CD4-positive, CD25-positive, alpha-beta regulatory T cell (primary cell): ENCODE measurements around the gene IMMP2L. TPM values are rescaled to one million over a fixed set of nuclear protein-coding genes. Genes with fewer than 3 reads are reported as not detected.

Experiments
- ATAC-seq, 2 donors: fragments of 150-1000 bp; cut with Tn5 transposase; one replicate each; pipeline ENCODE4 v1.10.0; 2021; ENCODE audit warnings: low read depth in 2 of 2, moderate number of reproducible peaks in 2 of 2, moderate library complexity in 1 of 2
- DNase-seq, 3 donors: peaks; one replicate each; pipeline versions ENCODE4 v3.0.0 to v3.0.0-alpha.2; 2012 to 2022; ENCODE audit warnings: mixed read lengths in 1 of 3
- H3K27ac ChIP-seq: one replicate; pipeline ENCODE4 v1.7.0; 2013; ENCODE audit warnings: mild to moderate bottlenecking, low read length; ENCODE audit not compliant: insufficient read depth, poor library complexity, severe bottlenecking
- H3K27me3 ChIP-seq: one replicate; pipeline ENCODE4 v1.7.0; 2013; ENCODE audit warnings: low read length; ENCODE audit not compliant: control insufficient read depth, insufficient read depth
- H3K36me3 ChIP-seq: one replicate; pipeline ENCODE4 v1.7.0; 2013; ENCODE audit warnings: mild to moderate bottlenecking, low read length, moderate library complexity; ENCODE audit not compliant: control insufficient read depth, insufficient read depth
- H3K4me1 ChIP-seq: 2 replicates; pipeline ENCODE4 v1.7.0; 2013; ENCODE audit warnings: mild to moderate bottlenecking, low read length; ENCODE audit not compliant: insufficient read depth, control insufficient read depth, poor library complexity, severe bottlenecking
- H3K4me3 ChIP-seq: one replicate; pipeline ENCODE4 v1.7.0; 2013; ENCODE audit warnings: low read depth, mild to moderate bottlenecking, low read length, moderate library complexity
- H3K9me3 ChIP-seq, 2 experiments: 1 replicate in 1 of 2; 2 replicates in 1 of 2; pipeline ENCODE4 v1.7.0; 2013; ENCODE audit warnings: low read length in 2 of 2, mild to moderate bottlenecking in 1 of 2, moderate library complexity in 1 of 2; ENCODE audit not compliant: control insufficient read depth in 2 of 2
- H3K27ac Mint-ChIP-seq, 3 donors: one replicate each; pipeline ENCODE4 v1.8.0; 2020 to 2022; ENCODE audit warnings: mild to moderate bottlenecking in 3 of 3, mixed read lengths in 3 of 3, moderate library complexity in 2 of 3
- H3K27me3 Mint-ChIP-seq: one replicate; pipeline ENCODE4 v1.8.0; 2022; ENCODE audit warnings: mild to moderate bottlenecking, mixed read lengths
- H3K36me3 Mint-ChIP-seq: one replicate; pipeline ENCODE4 v1.8.0; 2020; ENCODE audit warnings: mixed read lengths
- H3K4me1 Mint-ChIP-seq, 4 donors: one replicate each; pipeline ENCODE4 v1.8.0; 2020 to 2022; ENCODE audit warnings: mixed read lengths in 4 of 4, mild to moderate bottlenecking in 1 of 4
- H3K4me3 Mint-ChIP-seq, 4 donors: one replicate each; pipeline ENCODE4 v1.8.0; 2020 to 2022; ENCODE audit warnings: mild to moderate bottlenecking in 4 of 4, mixed read lengths in 4 of 4, moderate library complexity in 3 of 4
- H3K9me3 Mint-ChIP-seq, 7 donors: one replicate each; pipeline ENCODE4 v1.8.0; 2020 to 2022; ENCODE audit warnings: mixed read lengths in 7 of 7, mild to moderate bottlenecking in 3 of 7, moderate library complexity in 2 of 7
- polyA plus RNA-seq, 4 donors: library from polyadenylated mRNA; unstranded; fragments of 300-500 nt; fragmentation: Illumina TruSeq; gene quantifications; one replicate each; pipeline ENCODE4 v1.2.3, GENCODE V29; 2021
- total RNA-seq: library from RNA; stranded (reverse); gene quantifications from one replicate; pipeline ENCODE4 v1.2.3, GENCODE V29; 2022

Gene IMMP2L
- total and polyA plus RNA-seq, 5 donors from 2014 or later: 8.9 to 23.8 (median 17.1) TPM

GRCh38 chr7:110852156-110852940, 709.9 kb downstream of the IMMP2L start:
- Histone ChIP-seq H3K9me3 (no peaks in the 10 kb centered on the region), H3K27me3 (no peaks in the 10 kb centered on the region), H3K36me3 (no peaks in the 10 kb centered on the region), H3K4me3 (no peak overlapping the region), H3K4me1 (no peaks in the 10 kb centered on the region), H3K27ac (no peak overlapping the region)
- no peak overlapping the region for H3K27ac Mint-ChIP-seq
- H3K36me3 Mint-ChIP-seq: no peaks in the 10 kb centered on the region
- H3K4me3 Mint-ChIP-seq: no peak overlapping the region
- H3K4me1 Mint-ChIP-seq: no peaks in the 10 kb centered on the region
- DNase-seq (no peak), ATAC-seq (no peak)
- H3K27me3 Mint-ChIP-seq: no peaks in the 10 kb centered on the region
- no peaks in the 10 kb centered on the region for H3K9me3 Mint-ChIP-seq

DNA sequence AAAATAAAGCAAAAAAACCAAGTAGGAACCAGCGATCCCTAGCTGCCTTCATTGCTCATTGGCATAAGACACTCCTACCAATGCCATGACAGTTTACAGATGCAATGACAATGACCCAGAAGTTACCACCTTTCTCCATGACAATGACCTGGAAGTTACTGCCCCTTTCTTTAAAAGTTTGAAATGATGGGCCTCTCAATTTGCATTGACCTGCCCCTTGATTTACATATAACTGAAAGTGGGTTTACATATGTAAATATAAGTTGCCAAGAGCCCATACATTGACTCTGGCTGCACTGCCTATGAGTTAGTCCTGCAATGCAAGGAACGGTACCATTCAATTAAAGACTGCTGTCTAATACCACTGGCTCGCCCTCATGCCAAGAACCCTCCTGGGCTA, 712.1 kb downstream of the IMMP2L start:
- Histone ChIP-seq H3K36me3 (no peaks in the 10 kb centered on the region), H3K4me1 (no peaks in the 10 kb centered on the region), H3K4me3 (no peak overlapping the region), H3K27ac (no peak overlapping the region), H3K27me3 (no peaks in the 10 kb centered on the region), H3K9me3 (no peaks in the 10 kb centered on the region)
- DNase-seq: no peak
- H3K27me3 Mint-ChIP-seq: no peaks in the 10 kb centered on the region
- H3K27ac Mint-ChIP-seq: no peak overlapping the region
- no peaks in the 10 kb centered on the region for H3K9me3 Mint-ChIP-seq
- no peak for ATAC-seq
- H3K4me3 Mint-ChIP-seq: no peak overlapping the region
- H3K36me3 Mint-ChIP-seq: no peaks in the 10 kb centered on the region
- no peaks in the 10 kb centered on the region for H3K4me1 Mint-ChIP-seq

- DNase-seq (no peak), ATAC-seq (no peak)
- peaks cover 3% of the 10 kb centered on the region for H3K36me3 Mint-ChIP-seq
- Histone ChIP-seq H3K9me3 (no peaks in the 10 kb centered on the region), H3K4me3 (no peak overlapping the region), H3K27ac (no peak overlapping the region), H3K27me3 (no peaks in the 10 kb centered on the region), H3K4me1 (no peaks in the 10 kb centered on the region), H3K36me3 (no peaks in the 10 kb centered on the region)
- no peaks in the 10 kb centered on the region for H3K9me3 Mint-ChIP-seq
- no peak overlapping the region for H3K27ac Mint-ChIP-seq
- no peaks in the 10 kb centered on the region for H3K27me3 Mint-ChIP-seq
- peaks cover 0 to 6% (median 0%) of the 10 kb centered on the region in 4 donors for H3K4me1 Mint-ChIP-seq
- H3K4me3 Mint-ChIP-seq: no peak overlapping the region
Measured at GRCh38 chr7:110842796-110843195, 719.5 kb downstream of the IMMP2L start.

DNA sequence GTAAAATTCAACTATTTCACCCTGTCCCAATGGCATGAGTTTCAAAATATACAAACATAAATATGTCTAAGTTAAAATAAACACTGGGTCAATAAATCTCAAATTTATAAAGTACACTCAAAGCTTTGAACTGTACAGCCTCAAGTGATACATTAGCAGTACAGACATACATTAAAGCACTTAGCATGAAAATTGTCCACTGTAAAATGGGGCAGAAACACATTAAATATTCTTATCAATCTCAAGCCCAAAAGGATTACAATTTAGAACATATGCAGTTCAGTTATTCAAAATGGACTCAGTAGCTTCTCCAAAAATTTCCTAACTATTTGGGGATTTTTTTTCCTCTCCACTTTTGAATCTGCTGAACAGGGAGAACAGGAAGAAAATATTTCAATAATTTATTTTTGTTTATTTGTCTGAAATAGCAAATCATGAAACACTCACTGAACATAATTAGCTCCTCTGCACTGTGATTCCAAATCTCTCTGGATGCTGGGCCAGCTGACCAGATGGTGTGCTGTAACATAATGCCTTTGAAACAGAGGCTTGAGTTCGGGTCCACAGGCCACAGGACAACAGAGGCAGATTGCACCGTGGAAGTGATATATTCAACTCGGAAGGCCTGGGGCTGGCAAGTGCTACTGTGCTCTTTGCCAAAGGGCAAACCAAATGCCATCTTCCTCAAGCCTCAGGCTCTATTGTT, 720.3 kb downstream of the IMMP2L start:
- Histone ChIP-seq H3K36me3 (no peaks in the 10 kb centered on the region), H3K27ac (no peak overlapping the region), H3K27me3 (no peaks in the 10 kb centered on the region), H3K4me3 (no peak overlapping the region), H3K9me3 (no peaks in the 10 kb centered on the region), H3K4me1 (no peaks in the 10 kb centered on the region)
- no peaks in the 10 kb centered on the region for H3K9me3 Mint-ChIP-seq
- no peaks in the 10 kb centered on the region for H3K27me3 Mint-ChIP-seq
- no peak overlapping the region for H3K4me3 Mint-ChIP-seq
- no peak for ATAC-seq
- no peak for DNase-seq
- H3K27ac Mint-ChIP-seq: no peak overlapping the region
- H3K4me1 Mint-ChIP-seq: peaks cover 0 to 6% (median 0%) of the 10 kb centered on the region in 4 donors
- H3K36me3 Mint-ChIP-seq: peaks cover 5% of the 10 kb centered on the region

DNA sequence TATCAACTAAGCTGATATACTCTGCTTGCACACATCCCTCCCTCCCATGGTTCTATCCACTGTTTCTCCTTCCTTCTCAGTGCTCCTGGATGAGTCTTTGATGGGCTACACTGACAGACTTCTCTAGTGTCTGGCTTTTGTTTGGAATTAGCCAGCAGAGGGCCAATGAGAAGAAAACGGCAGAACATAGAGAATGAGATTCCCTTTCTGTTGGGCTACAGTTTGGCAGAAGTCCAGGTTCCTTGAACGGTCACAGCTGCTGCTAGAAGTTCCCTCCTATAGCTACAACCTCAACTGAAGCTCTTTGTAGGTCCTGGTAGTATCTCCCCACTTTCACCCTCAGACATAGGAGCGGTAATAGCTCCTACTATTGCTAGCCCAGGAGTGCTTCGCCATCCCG, 722.4 kb downstream of the IMMP2L start:
- H3K27me3 ChIP-seq: no peaks in the 10 kb centered on the region
- ATAC-seq (no peak), DNase-seq (no peak)
- H3K4me3 Mint-ChIP-seq: no peak overlapping the region
- no peaks in the 10 kb centered on the region for H3K4me1 ChIP-seq
- H3K27me3 Mint-ChIP-seq: no peaks in the 10 kb centered on the region
- no peak overlapping the region for H3K27ac ChIP-seq
- no peak overlapping the region for H3K27ac Mint-ChIP-seq
- H3K36me3 ChIP-seq: no peaks in the 10 kb centered on the region
- H3K9me3 ChIP-seq: no peaks in the 10 kb centered on the region
- H3K4me3 ChIP-seq: no peak overlapping the region
- H3K36me3 Mint-ChIP-seq: peaks cover 6% of the 10 kb centered on the region
- H3K9me3 Mint-ChIP-seq: no peaks in the 10 kb centered on the region
- H3K4me1 Mint-ChIP-seq: peaks cover 0 to 13% (median 4%) of the 10 kb centered on the region in 4 donors

DNA sequence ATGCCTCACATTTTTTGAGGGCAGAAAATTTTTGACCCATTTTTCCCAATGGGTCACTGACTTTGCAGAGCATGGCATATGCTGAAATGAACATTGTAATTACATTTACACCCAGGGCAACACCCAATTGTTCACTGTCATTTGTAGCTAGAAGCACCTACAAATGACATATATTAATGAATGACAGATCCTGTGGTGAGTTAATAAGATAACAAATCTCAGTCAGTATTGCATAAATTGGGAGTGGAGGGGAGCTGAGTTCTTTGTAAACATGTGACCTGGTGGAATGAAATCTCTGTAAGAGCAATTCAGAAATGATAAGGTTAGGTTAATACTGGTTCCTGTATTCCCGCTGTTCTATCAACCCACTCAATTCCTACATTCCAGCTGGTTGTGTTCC, 726.4 kb downstream of the IMMP2L start:
- Mint-ChIP-seq H3K4me1 (peaks cover 0 to 20% (median 2%) of the 10 kb centered on the region in 4 donors), H3K27me3 (no peaks in the 10 kb centered on the region), H3K9me3 (peaks cover 0 to 1% (median 0%) of the 10 kb centered on the region in 7 donors), H3K27ac (no peak overlapping the region), H3K36me3 (peaks cover 3% of the 10 kb centered on the region), H3K4me3 (no peak overlapping the region)
- no peaks in the 10 kb centered on the region for H3K36me3 ChIP-seq
- H3K4me1 ChIP-seq: no peaks in the 10 kb centered on the region
- ATAC-seq (no peak), DNase-seq (no peak)
- H3K27me3 ChIP-seq: no peaks in the 10 kb centered on the region
- no peaks in the 10 kb centered on the region for H3K9me3 ChIP-seq
- no peak overlapping the region for H3K4me3 ChIP-seq
- H3K27ac ChIP-seq: no peak overlapping the region

DNA sequence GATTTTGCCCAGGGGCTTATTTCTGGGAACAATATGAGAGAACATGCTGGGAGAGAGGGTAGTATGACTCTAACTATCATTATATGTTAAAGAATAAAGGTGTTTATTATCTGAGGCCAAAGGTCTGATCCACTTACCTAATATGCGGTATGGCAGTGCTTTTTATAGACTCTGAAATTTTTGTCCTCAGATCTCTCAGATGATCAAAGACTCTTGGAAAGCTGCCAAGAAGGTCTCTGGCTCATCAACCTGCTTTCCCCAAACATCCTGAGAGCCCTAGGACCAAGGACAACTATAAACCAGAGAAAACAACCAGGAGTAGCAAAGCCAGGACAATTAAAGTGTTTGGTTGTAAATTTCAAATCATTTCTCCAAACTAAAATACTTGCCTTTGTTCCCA, 727.1 kb downstream of the IMMP2L start:
- no peaks in the 10 kb centered on the region for H3K36me3 ChIP-seq
- no peak for ATAC-seq
- H3K36me3 Mint-ChIP-seq: peaks cover 3% of the 10 kb centered on the region
- peaks cover 0 to 1% (median 0%) of the 10 kb centered on the region in 7 donors for H3K9me3 Mint-ChIP-seq
- H3K4me1 ChIP-seq: no peaks in the 10 kb centered on the region
- no peaks in the 10 kb centered on the region for H3K27me3 Mint-ChIP-seq
- DNase-seq: peak in 1 of 3 donors; percentile 14
- H3K9me3 ChIP-seq: no peaks in the 10 kb centered on the region
- H3K4me1 Mint-ChIP-seq: peaks cover 0 to 20% (median 2%) of the 10 kb centered on the region in 4 donors
- no peaks in the 10 kb centered on the region for H3K27me3 ChIP-seq
- no peak overlapping the region for H3K4me3 ChIP-seq
- no peak overlapping the region for H3K27ac ChIP-seq
- H3K4me3 Mint-ChIP-seq: no peak overlapping the region
- H3K27ac Mint-ChIP-seq: no peak overlapping the region
